NCI-H2196 treated with DMSO at 0.1 percent for 48 hours (cell line): ENCODE measurements around the gene PHF21A.

Experiments
- DNase-seq: peaks from one replicate; lab custom pipeline; 2025; ENCODE audit not compliant: unreplicated experiment; lab: John Stamatoyannopoulos, UW

PHF21A gene

DNA sequence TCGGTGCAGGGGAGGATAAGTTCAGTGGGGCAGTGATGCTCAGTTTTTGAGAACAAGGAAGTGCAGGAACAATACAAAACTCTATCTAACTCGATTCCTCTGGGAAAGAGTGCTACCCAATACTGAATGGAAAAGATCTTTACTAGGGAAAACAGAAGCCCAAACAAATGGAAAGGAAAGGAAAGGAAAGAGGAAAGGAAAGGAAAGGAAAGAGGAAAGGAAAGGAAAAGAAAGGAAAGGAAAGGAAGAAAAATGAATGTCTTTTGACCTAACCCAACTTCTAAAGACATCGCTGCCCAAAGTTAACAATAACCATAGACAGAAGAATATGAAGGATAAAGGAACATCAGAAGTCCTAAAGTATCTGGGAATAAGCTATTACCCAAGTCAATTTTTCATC is 41.6 kb downstream of the PHF21A start:
- no peak for DNase-seq

DNA sequence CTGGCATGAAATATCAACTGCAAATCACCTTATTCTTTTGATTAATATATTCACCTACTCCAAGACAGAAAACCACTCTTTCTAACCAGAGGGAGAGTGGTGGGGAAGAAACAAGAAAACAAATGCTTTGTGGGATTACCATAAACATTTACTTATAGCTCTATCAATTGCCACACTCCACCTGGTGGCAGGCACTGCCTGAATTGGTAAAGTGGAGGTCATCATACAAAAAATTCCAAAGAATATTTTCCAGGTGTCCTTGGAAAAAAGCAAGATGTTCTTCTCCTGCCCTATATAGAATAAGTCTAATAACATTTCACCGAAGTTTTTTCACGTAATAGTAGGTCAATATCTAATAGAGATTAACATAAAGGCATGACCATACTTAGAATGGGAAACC is 45.3 kb downstream of the PHF21A start:
- no peak for DNase-seq

DNA sequence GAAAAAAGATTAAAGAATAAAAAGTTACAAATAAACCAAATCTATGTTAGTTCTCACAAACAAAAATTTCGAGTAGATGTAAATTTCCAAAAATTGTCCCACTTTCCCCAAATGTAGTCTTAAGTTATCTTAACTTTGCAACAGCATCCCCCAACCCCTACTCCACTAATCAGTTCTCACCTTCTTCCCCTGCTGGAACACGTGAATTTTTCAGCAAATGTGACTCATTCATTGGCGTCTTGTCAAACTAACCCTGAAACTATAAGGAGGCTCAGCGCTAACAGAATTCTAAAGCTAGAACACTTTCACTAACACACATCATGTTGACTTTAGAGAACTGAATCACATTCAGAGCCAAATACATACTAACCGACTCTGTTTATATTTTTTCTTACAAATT is 46.1 kb downstream of the PHF21A start:
- DNase-seq: no peak

DNA sequence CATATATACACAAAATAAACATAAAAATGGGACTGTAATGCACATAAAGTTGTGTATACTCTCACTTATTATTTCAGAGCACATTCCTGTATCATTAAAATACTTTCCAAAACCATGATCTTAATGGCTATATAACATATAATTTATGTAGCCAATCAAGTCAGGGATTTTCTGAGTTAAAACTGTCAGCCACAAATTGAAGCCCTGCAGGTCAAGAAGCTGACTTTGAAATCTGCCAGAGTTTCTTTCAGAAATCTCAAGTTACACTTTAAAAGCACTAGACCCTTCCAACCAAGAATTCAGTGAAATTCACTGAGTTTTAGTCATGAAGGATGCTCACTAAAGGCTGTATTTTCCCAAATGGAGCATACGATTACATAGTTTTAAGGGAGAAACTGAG is 47.6 kb downstream of the PHF21A start:
- no peak for DNase-seq

DNA sequence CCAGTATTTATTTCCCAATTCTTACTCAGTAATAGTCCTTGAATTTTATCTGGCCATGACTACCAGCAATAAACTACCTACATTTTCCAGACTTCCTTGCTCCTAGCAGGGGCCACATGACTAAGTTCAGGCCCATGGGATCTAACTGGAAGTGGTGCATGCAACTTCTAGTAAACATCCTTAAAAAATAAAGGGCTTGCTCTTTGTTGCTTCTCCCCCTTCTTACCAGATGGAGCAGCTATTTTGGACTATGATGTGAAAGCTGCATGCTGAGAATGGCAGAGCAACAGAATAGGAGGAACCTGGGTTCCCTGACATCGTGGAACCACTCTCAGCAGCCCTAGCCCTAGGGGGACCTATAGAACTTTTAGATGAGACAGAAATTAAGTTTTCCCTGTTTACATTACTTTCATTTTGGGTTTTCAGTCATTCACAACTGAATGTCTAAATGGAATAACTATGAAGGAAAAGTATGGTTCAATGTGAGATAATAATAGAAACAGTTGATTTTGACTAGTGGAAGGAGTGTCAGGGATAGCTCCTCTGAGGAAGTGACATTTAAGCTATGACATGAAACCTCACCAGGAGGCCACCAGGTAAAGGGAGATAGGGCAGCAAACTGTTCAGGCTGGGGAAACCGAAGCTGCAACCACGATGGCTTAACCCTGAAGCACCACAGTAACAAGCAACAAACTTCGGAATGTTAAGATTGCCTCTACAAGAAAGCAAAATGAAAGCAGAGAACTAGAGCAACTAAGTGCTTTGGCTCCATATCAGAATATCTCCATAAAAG is 48.9 kb downstream of the PHF21A start:
- DNase-seq: no peak

DNA sequence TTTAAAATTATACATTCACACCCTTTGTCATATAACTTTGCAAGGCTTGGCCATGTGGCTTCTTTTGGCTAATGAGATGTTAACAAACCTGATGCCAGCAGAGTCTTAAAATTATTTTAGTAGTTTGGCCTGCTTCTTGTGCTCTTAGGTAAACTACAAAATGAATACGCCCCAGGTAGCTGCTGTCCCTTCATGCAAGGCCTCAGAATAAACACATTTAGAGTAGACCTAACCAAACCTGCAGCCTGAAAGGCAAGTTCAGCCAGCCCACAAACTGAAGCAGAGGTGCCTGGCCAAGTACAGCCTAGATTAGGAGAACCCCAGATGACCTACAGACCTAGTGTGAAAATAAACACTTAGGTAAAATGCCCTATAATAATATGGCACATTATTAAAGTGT is 50.2 kb downstream of the PHF21A start:
- no peak for DNase-seq

DNA sequence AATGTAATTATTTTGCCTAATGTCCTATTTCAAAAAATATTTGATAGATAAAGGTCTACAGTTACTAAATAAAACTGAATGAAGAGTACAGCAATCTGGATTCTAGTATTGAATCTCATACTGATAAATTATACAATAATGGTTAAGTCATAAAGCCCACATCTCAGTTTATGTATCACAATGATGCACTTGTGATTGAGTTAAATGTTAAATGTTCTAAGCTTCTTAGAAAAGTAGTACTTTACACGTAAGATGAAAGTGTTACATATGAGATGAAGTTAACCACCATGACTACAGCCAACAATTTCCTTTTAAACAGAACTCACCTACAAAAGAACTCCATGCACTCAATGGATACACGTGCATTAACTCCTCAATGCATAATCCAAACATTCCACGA is 51.7 kb downstream of the PHF21A start:
- DNase-seq: no peak

DNA sequence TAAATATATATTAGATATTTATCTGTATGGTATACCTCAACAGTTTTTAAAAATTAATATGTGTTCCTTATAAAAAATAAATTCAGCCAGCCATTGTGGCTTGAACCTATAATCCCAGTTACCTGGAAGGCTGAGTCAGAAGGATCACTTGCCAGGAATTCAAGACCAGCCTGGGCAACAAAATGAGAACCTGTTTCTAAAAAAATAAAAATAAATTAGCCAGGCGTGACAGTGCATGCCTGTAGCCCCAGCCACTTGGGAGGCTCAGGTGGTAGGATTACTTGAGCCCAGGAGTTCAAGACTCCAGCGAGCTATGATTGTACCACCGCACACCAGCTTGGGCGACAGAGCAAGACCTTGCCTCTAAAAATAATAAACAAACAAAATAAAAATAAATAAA is 54.9 kb downstream of the PHF21A start:
- no peak for DNase-seq

DNA sequence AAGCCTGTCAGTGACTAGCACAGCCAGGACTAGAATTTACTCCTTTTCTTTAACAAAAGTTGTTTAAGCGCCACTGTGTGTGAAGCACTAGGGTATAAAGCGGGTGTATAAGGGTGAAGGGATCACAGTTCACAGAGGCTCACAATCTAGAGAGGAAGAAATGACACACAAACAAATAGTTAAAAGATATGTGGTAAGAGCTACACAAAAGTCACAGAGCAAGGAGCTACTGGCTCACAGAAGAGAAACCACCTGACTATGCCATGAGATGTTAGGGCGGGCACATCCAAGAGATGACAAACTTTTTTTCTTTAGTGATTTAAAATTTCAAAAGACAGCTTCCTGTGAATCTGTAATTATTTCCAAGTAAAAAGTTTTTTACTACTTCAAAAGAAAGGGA is 55.6 kb downstream of the PHF21A start:
- DNase-seq: no peak

DNA sequence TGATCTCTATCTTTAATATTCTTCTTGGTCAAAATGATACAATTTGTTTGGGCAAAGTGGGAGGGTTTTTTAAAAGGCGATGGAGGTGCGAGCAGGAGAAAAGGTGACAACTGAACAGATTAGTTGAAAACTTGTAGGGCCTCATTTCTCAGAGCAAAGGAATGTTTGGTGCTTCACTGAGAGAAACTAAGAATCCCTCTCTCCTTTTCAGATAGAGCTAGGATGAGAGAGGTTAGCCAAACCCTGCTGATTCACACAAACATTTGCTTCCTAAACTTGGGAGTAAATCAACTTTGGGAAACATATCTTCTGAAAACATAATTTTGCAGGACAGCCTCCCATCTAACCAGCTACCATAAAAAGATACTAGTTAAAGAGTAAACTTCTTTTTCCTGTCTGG is 57.0 kb downstream of the PHF21A start:
- no peak for DNase-seq

DNA sequence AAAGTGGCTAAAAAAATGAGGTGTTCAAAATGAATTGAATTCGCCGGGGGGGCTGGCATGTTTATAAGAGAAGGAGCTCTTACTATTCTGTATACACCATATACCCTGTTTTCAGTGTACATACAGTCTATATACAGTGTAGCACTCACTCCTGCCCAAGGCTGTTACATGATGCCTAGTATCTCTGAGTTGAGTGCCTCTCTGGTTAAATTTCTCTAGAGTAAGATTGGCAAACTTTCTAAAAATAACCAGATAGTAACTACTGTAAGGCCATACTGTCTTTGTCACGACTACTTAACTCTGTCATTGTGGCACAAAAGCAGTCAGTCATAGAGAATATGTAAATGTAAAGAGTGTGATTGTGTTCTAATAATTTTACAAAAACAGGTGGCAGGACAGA is 58.1 kb downstream of the PHF21A start:
- no peak for DNase-seq

DNA sequence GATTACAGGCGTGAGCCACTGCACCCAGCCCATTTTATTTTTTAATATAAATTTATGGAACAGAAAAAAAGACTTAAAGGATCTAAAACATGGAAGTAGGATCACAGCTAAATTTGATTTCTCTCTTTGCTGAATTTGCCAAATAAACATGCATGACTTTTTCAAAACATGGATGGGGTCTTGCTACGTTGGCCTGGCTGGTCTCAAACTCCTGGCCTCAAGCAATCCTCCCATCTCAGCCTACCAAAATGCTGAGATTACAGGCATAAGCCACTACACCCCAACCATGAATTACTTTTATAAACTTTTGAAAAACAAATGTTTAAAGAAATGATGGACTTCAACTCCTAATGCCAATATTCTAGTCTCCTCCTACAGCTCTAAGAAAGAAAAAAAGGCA is 61.2 kb downstream of the PHF21A start:
- no peak for DNase-seq

DNA sequence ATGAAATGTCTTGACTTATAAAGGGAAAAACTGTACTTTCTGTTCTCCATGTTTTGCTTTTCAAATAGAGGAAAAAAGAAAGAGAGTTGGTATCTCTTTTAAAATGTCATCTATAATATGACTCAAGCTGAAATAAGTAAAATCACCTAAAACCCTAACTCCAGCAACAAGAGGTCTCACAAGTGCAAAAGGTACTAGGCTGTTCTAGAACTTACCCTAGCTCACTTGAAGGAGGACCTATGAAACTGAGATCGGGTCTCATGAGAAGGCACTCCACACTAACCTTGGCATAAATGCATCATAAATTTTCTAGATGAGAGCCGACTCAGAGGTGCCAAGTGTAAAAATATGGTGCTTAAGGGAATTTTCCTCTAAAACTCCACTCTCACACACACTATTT is 63.8 kb downstream of the PHF21A start:
- no peak for DNase-seq

DNA sequence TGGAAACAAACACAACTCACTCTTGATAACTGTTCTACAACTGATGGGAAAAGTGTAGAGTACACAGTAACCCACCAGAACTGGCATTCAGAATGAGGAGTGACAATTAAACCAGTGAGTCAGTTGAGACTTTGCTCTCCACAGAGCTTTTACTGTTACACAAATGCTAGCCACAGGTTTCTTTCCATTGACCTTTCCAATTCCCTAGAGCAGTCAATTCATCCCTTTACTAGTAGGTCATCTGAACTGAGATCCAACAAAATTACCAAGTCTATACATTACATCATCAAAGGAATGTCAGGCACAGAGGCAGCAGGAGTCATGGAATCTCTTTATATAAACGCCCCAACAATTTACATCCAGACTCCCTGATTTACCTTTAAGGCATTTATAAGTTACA is 65.9 kb downstream of the PHF21A start:
- DNase-seq: no peak

DNA sequence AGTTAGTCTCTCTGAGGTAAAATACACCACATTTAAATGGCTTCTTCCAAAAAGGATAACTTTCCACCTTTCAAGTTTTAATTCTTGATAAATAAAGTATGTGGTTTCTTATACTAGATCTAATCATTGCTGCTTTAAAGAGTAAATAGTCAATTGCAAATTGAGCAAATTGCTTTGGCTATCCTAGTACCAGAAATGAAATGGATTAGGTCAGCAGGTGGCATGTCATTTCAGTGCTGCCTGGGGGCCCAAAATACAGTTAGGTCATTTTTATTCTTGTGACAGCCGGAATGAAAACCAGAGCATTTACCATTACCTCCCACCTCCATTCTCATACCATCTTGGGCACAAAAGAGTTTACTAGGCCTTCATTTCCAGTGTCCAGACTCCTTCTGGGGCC is 70.2 kb downstream of the PHF21A start:
- DNase-seq: no peak

DNA sequence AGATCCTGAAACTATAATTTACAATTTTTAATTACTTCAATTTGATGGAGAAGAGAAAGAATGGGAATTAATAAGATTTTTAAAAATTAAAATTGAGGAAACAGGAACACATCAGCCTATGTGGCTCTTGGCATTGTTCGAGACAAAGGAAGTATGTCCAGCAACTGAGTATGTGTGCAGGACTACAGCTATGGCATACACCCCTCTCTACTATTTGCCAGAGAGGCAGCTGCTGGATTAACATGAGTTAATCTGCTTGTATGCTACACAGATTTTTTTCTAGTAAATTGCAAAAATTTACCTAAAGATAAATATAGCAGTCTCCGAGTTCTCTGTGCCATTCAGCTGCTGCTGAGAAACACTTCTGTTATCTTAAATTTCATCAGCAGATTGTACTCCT is 70.6 kb downstream of the PHF21A start:
- DNase-seq: no peak

DNA sequence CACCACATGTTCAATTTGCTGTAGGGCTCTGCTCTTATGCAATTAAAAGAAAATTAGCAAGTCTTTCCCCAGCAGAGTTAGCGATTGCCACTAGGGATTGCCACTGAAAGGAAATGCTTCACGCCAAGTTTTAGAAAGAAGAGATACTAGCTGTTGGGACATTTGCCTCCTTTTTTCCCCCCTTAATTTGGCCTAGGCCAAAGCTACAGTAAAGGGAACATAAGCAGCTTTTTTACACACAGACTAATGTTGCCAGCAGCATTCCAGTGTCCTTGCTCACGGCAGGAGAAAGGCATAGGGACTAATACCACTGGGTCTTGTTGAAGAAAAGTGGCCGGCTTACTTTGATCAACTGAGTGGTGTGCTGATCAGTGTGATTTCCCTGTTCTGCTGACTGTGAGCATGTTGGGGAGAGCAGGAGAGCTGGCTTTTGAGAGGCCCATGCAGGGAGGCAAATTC is 71.2 kb downstream of the PHF21A start:
- no peak for DNase-seq

DNA sequence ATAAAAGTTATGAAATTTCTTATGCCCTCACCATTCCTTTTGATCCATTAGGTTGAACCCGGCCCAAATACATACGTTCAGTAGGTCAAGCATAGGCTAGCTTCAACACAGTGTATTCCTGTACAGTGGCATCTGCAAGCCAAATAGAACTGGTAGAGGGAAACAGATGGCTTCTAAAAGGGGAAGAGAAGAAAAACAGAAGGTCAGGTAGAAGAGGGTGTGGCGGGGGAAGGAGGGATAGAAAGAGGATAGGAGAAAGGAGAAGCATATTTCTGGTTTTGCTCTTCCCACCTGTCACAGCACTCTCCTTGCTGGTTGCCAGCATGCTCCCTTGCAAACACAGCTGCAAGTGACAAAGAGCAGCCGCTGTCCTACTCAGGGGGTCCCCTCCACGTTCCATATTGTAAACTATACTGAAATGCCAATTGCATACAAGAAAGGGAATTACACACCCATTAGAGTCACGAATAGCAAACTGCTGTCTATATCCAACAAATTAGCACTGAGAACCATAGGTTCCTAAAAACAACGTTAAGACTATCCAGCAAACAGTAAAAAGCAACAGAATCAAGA is 71.8 kb downstream of the PHF21A start:
- no peak for DNase-seq

DNA sequence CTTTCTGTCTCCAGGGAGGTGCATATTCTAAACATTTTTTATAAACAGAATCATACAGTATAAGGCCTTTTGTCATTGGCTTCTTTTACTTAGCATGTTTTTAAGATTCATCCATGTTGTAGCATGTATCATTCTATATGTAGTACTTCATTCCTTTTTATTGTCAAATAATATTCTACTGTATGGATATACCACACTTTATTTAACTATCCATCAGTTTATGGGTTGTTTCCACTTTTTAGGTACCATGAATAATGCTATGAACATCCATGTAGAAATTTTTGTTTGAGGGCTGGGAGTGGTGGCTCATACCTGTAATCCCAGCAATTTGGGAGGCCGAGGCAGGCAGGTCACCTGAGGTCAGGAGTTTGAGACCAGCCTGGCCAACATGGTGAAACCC is 73.1 kb downstream of the PHF21A start:
- no peak for DNase-seq

DNA sequence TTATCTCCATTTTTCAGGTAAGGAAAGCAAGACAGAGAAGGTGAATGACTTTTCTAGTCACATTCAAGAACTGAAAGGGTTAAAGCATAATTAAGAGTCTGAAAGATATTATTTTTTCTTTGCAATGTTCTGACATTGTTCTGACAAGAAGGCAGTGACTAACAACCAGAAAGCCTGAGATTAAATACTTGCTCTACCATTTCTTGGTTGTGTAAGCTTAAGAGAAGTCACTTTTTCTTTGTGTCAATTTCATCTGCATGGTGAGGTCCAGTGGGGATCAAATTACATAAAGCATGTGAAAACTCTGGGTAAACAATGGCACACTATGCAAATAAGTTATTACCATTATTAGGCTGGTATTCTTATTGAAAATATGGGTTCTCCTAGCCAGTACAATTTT is 73.7 kb downstream of the PHF21A start:
- no peak for DNase-seq

DNA sequence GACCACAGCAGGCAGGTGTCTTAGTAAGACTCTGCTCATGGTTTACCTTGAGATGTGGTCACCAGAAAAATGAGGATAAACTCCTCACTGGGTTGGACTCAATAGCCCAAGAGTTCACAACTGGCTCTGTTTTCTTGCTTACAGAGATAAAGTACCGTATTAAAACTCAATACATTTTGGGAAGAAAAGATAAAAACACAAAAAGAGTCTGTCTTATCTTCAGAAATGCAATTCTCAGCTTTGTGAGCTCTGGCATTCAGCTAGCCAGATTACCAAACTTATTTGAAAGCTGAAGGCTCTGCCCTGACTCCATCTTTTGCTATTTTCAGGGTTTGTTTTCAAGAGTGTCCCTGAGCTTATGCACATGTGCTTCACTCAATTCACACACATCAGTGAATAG is 75.4 kb downstream of the PHF21A start:
- DNase-seq: no peak

DNA sequence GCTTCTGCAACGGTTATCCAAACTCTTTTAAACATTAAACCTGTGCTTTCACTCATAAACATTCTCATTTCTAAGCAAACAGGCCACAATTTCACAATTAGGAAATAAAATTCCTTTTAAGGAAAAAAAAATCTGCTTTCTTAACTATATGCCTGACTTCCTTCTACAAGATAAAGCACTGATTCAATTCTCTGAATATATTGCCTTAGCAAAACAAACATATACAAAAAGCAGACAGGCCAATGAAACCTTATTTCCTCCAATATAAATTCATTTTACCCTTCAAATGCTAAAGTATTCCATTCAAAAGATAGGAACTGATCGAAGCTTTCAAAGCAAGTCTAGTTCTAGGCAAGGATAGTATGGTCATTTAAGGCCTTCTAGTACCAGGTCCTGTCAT is 76.7 kb downstream of the PHF21A start:
- DNase-seq: no peak

DNA sequence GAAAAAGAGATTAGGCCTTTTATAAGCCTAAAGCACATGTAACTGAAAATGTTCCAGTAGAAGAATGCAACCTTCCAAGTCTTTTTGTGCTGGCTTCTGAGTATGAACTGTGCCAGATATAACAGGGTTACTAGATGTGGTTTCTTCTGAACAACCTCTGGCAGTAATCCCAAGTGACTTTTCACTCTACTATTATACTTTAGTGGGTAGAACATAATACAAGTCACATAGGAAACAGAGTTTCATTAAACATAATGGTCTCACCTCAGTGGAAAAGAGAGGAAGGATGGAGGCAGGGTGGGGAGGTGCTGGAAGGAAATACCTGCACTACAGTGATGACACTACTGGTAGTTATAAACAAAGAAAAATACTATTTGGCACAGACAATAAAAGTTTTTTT is 81.3 kb downstream of the PHF21A start:
- DNase-seq: no peak
